HL-60/S4 (cell line): ENCODE results near the gene RNF114.

Experiments used
- in situ Hi-C: fragments of 300-500 bp; cut with MboI; formaldehyde crosslinking; loops from 2 replicates; pipeline ENCODE4 v1.14.3; 2022; ENCODE audit warnings: low sequenced_read_pairs

RNF114 gene

DNA sequence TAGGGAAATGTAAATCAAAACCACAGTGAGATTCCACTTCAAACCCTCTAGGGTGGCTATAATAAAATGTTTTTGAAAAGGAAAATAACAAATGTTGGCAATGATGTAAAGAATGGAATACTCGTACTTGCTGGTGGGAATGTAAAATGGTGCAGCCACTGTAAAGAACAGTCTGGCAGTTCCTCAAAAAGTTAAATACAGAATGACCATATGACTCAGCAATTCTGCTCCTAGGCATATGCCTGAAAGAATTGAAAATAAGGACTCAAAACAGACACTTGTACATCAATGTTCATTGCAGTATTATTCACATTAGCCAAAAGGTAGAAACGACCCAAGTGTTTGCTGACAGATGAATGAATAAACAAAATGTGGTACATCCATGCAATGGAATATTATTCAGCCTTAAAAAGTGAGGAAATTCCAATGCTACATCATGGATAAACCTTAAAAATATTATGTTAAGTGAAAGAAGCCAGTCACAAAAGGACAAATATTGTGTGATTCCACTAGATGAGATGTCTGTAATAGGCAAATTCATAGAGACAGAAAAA, 10.2 kb upstream of the RNF114 start:
- in situ Hi-C loops = no loop called here

DNA sequence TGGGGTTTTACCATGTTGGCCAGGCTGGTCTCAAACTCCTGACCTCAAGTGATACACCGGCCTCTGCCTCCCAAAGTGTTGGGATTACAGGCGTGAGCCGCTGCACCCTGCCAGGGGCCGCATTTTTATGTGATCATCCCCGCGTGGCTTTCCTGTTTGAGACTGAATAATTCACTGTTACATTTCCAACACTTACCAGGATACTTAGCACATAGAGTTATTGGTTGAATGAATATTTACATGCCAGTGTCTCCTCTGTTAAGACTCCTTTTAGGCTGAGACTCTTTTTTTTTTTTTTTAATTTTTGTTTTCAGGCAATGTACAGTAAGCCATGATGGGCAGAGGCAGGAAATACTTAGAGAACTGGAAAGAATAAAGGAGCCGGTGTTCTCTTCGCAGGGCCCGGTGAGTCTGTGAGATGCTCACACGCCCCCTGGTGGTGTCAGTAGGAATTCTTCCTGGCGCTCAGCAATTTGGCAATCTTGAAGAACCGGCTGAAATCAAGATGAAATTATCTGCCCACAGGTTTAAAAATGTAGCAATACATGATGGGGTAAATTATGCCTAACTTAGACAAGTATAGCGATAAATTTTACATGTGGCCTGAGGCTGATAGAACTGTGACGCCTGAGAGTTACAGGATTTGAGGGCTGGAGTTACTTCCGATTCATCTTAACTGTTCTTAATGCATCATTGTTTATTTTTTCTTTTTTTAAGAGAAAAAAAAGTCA, 7.6 kb upstream of the RNF114 start:
- in situ Hi-C loops = no loop called here

DNA sequence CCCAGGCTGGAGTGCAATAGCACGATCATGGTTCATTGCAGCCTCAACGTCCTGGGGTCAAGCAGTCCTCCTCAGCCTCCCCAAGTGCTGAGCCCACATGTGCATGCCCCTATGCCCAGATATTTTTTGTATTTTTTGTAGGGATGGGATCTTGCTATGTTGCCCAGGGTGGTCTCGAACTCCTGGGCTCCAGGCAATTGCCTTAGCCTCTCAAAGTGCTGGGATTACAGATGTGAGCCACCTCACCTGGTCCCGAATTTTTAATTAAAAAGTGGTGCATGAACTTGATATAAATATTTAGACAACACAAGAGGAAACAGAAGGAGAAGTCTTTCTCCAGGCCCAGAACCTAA, 7.1 kb upstream of the RNF114 start:
- in situ Hi-C loops = no loop called here

DNA sequence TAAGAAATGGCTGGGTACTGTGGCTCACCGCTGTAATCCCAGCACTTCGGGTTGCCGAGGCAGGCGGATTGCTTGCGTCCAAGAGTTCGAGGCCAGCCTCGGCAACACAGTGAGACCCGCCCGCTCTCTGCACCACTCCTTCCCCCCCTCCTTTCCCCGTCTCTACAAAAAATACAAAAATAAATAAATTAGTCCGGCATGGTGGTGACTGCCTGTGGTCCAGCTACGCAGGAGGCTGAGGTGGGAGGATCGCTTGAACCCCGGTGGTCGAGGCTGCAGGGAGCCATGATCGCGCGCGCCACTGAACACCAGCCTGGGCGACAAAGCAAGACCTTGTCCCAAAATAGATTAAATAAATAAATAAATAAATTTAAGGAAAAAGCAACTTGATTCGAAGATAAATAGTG, 448 bp upstream of the RNF114 start:
- in situ Hi-C loops = no loop called here

DNA sequence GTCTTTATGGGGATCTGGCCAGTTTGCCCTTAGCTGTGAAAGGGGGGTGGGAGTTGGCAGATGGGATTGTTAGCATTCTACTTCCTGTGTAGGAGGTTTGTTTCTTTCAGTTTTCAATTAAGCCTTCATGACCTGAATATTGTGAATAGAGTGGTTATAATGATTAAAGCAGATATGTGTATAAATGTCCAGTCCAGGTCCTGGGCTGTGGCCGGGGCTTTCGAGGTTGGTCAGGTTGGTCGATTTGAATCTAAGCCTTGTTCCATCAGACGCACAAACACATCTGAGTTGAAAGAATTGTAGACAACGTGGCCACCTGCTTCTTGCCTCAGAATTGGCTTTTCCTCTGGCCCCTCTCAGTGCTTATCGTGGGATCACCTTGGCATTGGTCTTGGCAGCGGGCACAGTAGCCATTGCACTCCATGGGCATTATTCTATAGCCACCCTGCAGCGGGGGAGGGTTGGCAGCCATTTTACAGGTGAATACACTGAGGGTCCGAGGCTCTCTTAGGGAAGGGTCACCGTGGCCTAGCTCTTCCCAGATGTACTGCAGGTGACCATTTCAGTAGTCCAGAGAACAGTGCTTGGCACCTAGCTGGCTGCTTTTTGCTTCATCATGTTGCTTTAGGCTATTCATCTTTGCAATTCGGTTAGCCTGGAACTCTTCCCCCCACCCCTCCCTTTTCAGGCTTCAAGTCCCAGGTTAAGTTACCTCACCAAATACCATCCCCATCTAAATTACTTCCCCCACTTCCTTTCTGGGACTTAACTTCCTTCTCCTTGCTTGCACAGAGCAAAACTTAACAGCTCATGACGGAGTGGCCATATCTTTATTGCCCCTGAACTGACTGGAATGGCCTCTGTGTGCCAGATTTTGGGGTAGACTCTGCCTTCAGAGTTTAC, 1.1 kb downstream of the RNF114 start:
- in situ Hi-C loops = no loop called here

DNA sequence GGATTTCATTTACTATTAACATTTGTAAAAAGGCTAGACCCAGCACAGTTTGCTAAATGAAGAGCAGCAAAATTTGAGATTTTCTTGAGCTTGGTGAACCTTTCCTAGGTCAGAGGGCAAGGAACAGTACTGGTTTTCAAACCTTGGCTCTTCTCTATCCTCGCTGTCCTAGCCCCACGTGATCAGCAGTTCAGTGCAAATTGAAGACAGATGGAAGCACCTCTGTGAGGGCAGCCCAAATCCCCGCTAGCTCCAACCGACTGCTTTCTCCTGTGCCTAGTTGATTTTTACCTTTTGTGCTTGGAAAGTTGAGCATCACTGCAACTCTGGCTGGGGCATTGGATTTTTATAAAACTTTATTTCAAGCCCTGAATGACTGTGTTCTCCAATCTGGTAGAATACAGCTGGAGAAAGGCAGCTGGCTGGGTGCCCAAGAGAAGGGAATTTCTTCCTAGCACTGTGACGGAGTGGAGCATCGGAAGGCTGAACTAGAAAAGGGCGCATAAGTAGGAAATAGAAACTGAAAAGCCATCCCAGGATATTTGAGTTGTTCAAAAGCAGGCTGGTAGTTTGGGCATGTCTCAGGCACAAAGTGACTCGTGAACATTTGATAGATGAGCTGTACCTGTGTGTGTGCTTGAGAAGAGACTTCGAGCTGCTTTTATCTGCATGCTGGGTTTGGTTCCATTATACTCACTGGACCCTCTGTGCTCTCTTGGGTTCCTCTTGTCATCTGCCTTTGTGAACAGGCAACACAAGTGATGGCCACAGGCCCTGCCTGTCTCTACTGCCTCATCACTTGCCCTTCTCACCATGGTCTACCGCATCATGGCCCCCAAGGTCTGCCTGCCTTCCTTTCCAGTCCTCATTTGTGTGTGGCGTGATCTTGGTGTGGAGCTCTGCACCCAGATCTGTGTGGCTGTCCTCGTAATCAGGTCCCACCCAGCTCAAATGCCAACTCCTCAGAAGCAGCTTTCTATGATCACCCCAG, 2.3 kb downstream of the RNF114 start:
- in situ Hi-C loops = no loop called here

DNA sequence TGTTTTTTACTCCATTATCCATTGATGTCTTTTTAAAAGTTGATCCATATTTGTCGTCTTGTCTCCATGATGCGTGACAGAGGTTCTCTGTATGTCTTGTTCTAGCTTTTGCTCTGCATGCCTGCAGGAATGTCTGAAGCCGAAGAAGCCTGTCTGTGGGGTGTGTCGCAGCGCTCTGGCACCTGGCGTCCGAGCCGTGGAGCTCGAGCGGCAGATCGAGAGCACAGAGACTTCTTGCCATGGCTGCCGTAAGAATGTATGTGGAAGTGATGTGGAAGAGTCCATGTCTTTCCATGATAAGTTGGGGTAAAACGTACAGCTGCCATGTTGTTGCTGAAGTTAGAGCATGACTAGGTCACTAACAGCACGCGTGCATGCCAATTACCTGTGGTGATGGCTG, 5.3 kb downstream of the RNF114 start:
- in situ Hi-C loops = no loop called here

DNA sequence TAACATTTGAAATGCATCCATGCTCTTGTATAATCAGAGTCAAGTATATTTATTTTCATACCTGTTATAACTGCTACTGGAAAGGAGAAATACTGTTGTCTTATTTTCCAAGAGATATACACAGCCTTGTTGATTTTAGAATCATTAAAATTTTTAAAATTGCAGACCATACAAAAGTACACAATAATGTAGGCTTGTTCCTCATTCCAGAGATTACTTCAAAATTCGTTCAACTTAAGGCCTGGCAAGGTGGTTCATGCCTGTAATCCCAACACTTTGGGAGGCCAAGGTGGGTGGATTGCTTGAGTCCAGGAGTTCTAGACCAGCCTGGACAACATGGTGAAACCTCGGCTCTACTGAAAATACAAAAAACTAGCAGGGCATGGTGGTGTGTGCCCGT, 6.1 kb downstream of the RNF114 start:
- in situ Hi-C loops = no loop called here

DNA sequence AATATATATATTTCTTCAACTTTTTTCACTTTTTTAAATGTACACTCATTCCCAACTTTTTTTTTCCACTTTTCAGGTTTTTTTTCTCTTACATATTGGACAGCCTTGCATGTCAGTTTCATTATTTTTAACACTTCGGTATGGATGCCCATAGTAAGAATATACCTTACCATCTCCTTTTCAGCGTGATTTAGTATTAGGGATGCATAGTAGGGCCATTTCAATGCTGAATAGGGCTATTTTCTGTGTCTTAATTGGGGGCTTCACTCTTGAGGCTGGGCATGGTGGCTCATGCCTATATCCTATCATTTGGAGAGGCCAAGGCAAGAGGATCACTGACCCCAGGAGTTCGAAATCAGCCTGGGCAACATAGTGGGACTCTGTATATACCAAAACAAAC, 6.7 kb downstream of the RNF114 start:
- in situ Hi-C loops = no loop called here

DNA sequence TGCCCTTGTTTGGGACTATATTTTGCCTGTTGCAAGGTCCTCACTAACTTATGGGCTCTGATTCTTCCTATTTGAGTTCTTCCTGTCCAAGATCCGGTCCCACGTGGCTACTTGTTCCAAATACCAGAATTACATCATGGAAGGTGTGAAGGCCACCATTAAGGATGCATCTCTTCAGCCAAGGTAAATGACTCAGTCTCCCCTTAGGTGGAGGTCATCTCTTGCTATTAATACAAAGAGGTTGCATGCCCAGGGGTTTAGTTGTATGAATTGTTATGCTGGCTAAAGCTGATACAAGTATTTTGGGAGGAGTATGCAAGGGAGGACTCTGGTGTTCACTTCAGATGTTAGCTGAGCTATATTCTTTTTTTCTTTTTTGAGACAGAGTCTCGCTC, 9.1 kb downstream of the RNF114 start:
- in situ Hi-C loops = no loop called here

DNA sequence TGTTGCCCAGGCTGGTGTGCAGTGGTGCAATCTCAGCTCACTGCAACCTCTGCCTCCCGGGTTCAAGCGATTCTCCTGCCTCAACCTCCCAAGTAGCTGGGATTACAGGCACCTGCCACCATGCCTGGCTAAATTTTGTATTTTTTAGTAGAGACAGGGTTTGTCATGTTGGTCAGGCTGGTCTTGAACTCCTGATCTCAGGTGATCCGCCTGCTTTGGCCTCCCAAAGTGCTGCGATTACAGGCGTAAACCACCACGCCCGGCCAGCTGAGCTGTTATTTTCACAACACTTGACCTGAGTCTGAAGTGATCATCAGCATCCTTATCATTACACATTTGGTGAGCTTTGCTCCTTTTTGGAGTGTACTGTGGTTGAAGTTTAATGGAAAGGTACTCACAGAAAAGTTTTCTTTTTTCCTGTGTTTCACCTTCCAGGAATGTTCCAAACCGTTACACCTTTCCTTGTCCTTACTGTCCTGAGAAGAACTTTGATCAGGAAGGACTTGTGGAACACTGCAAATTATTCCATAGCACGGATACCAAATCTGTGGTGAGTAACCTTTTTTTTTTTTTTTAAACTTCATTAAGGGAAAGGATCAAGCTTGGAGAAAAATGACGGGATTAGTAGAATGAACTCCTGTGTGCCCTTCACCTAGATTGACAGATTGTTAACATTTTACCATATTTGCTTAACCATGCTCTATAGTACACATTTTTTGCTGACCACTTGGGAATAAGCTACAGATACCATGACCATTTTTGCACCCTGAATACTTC, 9.7 kb downstream of the RNF114 start:
- in situ Hi-C loops = no loop called here

DNA sequence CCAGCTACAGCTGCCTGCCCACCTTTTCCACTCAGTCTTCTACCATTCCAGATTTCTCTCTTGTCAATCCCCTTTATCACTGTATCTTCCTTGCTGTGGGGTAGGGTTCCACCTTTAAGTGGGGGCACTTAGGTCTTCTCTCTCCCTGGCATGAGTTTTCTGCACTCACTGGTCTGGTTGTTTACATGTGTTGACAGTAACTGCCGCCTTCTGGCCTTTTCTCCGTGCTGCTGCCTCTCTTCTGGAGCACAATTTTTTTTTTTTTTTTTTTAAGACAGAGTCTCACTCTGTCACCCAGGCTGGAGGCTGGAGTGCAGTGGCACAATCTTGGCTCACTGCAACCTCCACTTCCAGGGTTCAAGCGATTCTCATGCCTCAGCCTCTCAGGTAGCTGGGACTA, 12.0 kb downstream of the RNF114 start:
- in situ Hi-C loops = no loop called here

DNA sequence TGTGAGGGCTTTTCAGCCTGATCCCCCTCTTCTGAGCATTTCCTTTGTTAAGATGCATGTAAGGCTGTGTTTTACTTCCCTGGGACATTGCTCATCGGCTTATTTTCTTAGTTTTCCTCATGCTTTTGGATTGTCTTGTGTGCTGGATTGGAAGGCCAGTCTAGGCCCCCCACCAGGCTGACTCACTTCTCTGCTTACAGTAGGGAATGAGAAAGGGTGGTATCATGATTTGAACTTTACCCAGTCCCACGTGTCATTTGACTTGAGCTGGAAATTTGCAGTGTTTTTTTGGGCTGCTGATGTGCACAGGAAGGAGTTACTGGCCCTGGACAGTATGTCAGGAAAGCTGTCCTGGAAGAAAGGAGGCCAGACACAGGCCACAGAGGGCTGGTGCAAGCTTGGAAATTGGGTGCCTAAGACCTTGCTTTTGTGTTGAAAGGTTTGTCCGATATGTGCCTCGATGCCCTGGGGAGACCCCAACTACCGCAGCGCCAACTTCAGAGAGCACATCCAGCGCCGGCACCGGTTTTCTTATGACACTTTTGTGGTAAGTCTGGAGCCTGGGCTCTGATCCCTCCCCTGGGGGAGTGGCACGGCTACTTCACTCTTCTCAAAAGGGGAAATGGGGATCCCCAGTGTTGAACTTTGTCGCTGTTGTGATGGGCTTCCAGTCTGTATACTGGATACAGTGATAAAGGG, 12.8 kb downstream of the RNF114 start:
- in situ Hi-C loops = no loop called here

DNA sequence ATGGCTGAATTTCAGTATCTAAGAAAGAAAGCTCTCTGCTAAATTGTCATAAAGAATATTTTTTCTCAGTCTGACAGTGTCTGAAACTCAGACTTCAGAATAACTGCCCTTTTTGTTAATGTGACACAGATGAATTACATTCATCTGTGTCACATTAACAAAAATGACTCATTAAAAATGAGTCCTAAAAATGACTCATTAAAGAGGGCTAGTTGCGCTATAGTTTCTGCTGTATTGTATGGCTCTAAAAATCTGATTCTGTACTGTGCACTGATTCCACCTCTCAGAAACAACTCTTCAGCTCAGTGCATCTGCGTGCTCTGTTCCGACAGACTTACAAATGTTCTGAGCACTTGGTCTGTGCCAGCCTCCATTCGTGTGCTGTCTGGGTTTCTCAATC, 15.0 kb downstream of the RNF114 start:
- in situ Hi-C loops = loop anchor here (25.0 kb wide), 1 partner anchor 636 kb away; no protein-coding TSS in a partner anchor

DNA sequence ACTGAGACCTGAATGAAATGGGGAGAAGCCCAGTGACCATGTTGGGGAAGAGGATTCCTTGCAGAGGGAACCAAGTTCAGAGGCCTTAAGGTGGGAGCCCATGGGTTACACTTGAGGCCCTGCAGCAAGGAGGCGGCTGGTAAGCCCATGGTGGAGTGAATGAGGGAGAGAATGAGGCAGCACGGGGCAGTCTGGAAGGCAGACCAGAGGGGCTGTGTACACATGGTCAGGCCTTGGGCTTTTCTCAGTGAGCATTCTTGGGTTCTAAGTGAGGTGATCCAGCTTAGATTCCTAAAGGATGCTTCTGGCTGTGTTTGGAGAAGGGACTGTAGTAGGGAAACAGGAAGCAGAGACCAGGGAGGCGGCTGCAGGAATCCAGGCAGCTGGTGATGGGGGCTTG, 19.0 kb downstream of the RNF114 start:
- in situ Hi-C loops = loop anchor here (25.0 kb wide), 1 partner anchor 632 kb away; no protein-coding TSS in a partner anchor

DNA sequence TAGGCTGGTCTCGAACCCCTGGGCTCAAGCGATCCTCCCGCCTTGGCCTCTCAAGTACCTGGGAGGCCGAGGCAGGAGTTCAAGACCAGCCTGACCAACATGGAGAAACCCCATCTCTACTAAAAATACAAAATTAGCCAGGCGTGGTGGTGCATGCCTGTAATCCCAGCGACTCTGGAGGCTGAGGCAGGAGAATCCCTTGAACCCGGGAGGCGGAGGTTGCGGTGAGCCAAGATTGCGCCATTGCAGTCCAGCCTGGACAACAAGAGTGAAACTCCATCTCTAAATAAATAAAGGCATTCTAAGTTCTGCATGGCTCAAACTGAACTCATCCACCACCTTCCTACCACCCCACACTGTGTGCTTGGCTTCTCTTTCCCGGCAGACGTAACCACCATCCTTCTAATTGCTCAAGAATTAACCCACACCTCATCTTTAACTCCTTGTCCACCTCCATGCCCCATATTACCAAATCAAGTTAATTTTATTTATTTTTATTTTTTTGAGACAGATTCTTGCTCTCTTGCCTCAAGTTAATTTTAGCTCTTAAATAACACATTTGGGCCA, 19.7 kb downstream of the RNF114 start:
- in situ Hi-C loops = loop anchor here (25.0 kb wide), 1 partner anchor 631 kb away; no protein-coding TSS in a partner anchor

DNA sequence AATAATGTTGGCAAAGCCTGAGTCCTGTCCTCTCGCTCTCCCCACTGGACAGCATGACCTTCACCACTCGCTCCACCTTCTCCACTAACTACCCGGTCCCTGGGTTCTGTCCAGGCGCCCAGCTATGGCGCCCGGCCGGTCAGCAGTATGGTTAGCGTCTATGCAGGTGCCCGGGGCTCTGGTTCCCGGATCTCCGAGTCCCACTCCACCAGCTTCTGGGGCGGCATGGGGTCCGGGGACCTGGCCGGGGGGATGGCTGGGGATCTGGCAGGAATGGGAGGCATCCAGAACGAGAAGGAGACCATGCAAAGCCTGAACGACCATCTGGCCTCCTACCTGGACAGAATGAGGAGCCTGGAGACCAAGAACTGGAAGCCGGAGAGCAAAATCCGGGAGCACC, 20.5 kb downstream of the RNF114 start:
- in situ Hi-C loops = loop anchor here (25.0 kb wide), 1 partner anchor 631 kb away; no protein-coding TSS in a partner anchor

DNA sequence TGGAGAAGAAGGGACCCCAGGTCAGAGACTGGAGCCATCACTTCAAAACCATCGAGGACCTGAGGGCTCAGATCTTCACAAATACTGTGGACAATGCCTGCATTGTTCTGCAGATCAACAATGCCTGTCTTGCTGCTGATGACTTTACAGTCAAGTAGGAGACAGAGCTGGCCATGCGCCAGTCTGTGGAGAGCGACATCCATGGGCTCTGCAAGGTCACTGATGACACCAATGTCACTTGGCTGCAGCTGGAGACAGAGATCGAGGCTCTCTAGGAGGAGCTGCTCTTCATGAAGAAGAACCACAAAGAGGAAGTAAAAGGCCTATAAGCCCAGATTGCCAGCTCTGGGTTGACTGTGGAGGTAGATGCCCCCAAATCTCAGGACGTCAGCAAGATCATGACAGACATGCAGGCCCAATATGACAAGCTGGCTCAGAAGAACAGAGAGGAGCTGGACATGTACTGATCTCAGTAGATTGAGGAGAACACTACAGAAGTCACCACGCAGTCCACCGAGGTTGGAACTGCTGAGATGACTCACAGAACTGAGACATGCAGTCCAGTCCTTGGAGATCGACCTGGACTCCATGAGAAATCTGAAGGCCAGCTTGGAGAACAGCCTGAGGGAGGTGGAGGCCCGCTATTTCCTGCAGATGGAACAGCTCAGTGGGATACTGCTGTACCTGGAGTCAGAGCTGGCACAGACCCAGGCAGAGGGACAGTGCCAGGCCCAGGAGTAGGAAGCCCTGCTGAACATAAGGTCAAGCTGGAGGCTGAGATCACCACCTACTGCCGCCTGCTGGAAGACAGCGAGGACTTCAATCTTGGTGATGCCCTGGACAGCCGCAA, 21.1 kb downstream of the RNF114 start:
- in situ Hi-C loops = loop anchor here (25.0 kb wide), 1 partner anchor 630 kb away; no protein-coding TSS in a partner anchor
